HL-60/S4 treated with phorbol 12-myristate 13-acetate at 8.2 ng/mL for 4 days and 3 days (cell line): ENCODE results near the gene BOLA1.
"Not testable (repeated sequence)": the region's sequence is repeated elsewhere in the genome, so short reads cannot be mapped to it uniquely, and the experiment has no call there.

Experiments used
- in situ Hi-C: fragments of 300-500 bp; cut with MboI; formaldehyde crosslinking; loops from 2 replicates; pipeline ENCODE4 v1.15.0; 2022; ENCODE audit warnings: low sequenced_read_pairs

BOLA1 gene, protein sequence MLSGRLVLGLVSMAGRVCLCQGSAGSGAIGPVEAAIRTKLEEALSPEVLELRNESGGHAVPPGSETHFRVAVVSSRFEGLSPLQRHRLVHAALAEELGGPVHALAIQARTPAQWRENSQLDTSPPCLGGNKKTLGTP

DNA sequence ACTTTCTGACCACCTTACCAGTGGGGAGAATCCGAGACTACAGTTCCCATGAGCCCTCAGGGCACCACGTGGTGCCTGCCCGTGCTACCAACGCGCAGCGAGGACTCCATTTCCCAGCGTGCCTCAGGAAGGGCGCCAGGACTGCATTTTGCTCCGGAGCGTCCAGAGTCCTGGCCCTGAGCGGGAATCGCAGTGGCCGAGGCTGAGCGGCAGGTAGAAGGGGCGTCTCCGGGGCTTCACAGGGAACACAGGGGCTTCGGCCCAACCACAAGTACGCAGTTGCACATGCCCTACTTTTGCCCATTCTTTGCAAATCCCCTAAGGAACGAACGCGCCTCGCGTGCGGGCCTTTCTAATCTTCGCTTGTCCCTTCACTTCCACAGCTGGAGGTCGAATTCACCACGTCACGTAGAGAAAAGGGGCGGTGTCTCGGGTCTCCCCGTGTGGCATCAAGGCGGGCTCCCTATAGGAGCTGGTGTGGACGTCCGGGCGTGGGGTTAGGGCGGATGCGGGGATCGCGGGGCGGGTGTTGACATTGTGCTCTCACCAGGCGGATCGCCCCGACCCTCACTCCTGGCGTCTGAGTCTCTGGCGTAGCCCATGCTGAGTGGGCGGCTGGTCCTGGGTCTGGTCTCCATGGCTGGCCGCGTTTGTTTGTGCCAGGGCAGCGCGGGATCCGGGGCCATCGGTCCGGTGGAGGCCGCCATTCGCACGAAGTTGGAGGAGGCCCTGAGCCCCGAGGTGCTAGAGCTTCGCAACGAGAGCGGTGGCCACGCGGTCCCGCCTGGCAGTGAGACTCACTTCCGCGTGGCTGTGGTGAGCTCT is at the start of gene BOLA1:
Gene BOLA1 (plus strand): TSS at position 109 of the 825 bp plus-strand sequence. CDS start 492 bp downstream, at position 601.
- in situ Hi-C loops = no loop called here

DNA sequence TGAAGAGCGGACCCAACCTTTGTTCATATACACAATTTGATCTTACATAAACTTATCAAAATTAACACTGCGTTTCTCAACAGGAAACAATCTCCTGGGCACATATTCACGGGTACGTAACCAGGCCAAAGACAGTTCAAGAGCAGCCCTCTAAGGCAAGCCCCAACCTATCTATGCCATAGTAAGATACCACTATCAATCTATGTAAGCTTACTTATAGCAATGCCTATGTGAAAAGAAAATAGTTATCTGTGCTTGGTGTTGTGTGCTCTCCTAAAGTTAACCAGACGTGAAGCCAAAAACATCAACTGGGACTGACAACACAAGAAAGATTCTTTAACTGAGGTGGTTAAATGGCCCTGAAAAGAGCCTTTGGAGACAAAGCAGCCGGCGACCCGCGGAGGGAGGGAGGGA is 49.4 kb upstream of the BOLA1 start:
- in situ Hi-C loops = no loop called here

DNA sequence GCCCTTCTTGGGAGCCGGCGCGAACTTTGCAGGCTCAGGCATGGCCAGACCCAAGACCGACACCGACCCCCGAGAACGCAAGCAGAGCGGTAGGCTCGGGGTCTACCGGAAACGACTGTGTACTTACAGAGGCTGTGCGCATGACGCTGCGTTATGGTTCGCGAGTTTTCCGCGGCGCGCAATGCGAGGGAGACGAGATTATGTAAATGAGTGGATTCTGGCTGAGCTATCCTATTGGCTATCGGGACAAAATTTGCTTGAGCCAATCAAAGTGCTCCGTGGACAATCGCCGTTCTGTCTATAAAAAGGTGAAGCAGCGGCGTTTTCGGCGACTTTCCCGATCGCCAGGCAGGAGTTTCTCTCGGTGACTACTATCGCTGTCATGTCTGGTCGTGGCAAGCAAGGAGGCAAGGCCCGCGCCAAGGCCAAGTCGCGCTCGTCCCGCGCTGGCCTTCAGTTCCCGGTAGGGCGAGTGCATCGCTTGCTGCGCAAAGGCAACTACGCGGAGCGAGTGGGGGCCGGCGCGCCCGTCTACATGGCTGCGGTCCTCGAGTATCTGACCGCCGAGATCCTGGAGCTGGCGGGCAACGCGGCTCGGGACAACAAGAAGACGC is 48.5 kb upstream of the BOLA1 start:
- in situ Hi-C loops = not testable (repeated sequence)

DNA sequence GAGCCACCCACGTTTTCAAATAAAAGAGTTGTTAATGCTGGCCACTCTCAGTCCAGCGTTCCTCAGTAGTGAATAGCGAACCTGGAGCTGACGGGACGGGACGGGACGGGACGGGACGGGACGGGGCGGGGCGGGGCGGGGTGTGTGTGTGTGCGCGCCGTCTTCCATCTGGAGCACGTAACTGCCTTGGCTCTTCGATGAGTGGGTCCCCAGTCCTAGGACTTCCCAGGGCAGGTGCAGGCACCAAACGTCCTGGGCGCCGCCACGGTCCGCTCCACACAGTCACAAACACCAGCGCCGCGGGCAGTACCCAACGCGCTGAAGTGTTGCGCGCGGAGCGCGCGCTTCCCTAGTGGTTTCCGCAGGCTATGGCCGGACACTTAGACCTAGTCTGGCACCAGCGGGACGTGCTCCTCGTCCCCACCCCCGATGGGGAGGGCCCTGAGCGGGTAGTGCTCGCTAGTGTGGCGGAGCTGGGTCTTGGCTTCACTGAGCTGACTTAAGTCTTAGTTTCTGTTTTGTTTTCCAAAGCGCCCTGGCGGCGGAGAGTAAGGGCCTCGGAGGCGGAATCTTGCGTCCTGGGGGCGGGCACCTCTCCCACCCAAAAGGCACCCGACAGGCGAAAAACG is 47.7 kb upstream of the BOLA1 start:
- in situ Hi-C loops = not testable (repeated sequence)

DNA sequence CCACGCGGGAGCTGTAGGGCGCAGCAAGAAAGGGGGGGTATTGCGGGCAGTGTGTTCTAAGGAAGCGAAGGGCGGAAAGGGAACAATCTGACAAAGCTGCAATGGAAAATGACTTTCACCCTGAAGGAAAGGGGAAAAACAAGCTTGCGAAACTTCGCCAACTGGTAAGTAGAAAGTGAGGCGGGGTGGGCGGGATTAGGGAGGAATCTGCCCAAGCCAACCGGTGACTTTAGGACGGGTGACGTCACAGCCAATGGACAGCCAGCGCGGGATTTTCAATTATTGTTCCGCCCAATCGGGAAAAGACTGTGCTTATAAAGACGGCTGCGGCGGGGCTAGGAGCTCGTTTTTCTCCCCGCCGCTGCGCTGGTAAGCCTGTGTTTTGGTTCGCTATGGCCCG is 47.1 kb upstream of the BOLA1 start:
- in situ Hi-C loops = not testable (repeated sequence)

DNA sequence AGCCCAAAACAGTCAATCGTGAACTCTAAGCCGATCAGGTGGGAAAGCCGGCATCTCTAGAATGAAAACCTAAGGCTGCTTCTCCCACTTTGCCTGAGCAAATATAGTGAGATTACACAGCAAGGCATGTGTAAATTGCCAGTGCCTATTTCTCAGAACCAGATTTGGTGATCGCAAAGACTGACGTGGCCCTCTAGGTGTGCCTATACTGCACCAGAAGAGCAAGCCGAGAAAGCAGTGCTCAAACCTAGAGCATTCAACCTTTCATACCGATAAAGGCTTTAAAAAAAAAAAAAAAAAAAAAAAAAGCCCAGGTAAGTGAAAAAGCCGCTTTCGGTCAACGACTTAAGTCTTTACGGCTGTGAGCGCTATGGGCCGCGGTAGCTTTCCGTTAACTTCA is 39.1 kb upstream of the BOLA1 start:
- in situ Hi-C loops = not testable (repeated sequence)

DNA sequence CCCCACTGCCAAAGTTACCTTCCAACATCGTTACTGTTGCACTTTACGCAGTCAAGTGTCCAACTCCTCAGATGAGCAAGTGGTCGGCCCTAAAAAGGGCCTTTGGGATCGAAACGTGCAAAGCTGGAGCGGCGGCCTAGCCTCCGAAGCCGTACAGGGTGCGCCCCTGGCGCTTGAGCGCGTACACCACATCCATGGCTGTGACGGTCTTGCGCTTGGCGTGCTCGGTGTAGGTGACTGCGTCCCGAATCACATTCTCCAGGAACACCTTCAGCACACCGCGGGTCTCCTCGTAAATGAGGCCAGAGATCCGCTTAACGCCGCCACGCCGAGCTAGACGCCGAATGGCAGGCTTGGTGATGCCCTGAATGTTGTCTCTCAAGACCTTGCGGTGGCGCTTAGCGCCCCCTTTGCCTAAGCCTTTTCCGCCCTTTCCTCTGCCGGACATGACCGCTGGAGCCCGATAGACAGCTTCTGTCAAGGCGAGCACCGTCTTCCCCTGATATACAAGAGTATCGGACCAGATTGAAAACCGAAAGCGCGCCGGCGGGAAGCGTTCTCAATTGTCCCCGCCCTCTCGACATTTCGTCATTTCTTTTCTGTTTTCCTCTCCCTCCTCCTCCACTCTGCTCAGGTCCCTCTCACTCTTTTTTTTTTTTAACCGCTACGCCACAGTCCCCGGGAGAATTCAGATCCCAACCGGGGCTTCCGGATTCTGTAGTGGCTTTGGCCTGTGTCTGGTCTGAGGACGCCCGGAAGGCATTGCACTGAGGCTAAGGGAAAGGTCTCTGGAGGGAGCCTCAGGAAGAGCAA is 38.5 kb upstream of the BOLA1 start:
- in situ Hi-C loops = not testable (repeated sequence)

DNA sequence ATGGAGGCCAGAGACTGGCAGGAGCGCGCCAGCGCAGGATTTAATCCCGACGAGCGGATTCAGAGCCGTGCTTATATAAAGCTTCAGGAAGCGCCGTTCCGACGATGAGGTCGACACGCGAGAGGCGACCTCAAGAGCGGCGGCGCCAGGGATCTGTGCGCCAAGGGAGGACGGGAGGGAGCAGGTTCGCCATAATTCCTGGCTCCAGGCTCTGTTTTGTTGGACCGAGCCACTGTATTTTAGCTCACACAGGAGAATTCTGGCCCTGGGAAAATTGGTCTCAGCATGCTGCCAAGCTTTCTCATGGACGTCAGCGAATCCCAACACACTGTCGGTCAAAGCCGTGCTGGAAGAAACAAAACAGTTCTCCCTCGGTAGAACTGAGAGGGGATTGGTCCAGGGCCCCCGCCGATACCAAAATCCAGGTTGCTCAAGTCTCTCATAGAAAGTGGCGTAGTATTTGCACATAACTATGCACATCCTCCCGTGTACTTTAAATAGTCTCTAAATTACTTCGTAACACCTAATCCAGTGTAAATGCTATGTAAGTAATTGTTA is 37.8 kb upstream of the BOLA1 start:
- in situ Hi-C loops = not testable (repeated sequence)

DNA sequence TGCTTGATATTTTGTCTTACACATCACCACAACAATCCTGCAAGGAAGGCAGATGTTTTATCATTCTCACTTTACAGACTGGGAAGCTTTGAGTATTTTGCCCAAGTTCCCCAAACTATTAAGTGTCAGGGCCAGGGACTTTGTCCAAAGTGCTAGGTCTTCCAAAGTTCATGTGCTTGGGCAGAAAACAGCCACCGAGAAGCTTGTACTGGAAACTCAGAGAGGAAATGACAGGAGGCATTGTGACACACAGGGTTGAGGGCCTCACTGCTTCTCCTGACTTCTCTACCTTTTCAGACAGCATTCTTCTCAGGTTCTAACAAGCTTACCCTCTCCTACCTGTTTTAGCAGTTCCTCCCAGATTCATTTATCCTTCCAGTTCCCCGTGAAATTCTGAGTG is 32.5 kb upstream of the BOLA1 start:
- in situ Hi-C loops = not testable (repeated sequence)

DNA sequence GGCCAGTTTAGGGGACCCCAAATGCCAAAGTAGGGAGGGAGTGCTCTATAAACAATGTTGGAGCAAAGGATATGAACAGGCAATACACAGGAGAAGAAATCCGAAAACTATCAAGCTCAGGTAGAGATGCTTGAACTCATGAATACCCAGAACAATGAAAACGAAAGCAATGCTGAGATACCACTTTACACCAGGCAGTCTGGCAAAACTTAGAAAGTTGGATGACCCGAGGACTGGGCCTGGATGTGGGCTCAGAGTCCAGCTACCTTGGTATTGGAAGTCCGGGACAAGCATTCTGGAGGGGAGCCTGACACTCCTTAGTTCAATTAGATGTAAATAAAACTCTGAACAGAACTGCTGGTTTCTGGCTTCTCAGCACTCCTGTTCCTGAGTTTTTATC is 26.3 kb upstream of the BOLA1 start:
- in situ Hi-C loops = not testable (repeated sequence)

DNA sequence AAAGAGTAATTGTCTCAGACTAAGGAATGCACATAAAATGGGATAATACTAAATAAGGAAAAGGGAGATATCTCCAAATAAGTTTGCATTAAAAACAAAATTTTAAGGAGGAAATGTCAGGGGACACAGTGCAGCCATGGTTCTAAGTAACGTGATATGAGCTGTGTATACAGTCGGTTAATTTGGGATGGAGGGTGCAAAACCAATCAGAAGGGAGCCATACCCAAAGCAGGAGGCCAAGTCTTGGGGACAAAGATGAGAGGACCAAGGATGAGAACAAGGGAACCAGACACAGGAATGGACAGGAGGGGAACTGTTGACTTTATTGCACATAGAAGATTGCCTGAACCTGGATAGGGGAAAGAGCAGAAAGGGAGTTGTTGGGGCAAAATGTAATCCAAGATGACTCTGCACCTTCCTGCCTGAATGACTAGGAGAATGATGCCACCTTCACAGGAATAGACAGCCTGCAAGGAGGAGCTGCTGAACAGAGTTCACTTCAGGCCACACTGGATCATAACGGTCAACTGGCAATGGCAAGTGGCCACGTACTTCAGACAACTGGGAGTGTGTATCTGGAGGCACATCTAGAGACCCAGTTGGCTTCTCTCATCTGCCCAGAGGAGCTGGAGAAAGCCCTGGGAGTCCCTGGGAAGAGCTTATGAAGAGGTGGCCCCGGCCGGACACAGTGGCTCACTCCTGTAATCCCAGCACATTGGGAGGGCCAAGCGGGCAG is 22.0 kb upstream of the BOLA1 start:
- in situ Hi-C loops = no loop called here

DNA sequence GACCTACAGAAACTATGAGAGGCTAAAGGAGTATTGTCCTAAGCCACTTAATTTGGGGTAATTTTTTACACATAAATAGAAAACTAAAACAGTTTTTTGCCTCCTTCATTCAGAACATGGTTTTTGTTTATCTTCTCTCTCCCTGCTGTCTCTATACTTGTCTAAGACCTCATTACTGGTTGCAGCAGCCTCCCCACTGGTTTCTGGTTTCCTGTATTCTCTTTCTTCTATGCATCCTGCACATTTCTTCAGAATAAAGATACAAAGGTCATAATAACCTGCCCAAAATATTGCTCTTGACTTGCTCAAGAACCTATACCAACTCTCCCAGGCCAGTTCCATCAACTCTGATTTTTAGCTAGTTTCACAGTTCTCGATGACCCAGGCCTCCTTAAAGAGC is 19.8 kb upstream of the BOLA1 start:
- in situ Hi-C loops = no loop called here

DNA sequence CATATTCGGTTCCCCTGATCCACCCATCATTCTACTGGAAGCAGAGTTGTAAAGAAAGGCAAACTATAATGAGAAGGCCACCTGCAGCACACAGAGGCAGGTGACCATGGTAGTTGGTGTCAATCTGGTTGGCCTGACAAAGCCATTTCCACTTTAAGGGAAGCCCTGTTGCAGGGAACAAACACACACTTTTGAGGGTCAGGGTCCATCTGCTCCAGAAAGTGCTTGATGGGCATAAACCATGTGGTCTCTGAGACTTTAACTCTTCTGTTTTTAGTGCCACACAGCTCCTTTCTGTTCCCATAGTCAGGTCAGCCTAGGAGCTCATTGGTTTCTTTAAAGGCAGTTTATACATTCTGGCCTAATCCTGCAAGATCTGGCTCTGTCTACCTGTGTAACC is 17.5 kb upstream of the BOLA1 start:
- in situ Hi-C loops = no loop called here

DNA sequence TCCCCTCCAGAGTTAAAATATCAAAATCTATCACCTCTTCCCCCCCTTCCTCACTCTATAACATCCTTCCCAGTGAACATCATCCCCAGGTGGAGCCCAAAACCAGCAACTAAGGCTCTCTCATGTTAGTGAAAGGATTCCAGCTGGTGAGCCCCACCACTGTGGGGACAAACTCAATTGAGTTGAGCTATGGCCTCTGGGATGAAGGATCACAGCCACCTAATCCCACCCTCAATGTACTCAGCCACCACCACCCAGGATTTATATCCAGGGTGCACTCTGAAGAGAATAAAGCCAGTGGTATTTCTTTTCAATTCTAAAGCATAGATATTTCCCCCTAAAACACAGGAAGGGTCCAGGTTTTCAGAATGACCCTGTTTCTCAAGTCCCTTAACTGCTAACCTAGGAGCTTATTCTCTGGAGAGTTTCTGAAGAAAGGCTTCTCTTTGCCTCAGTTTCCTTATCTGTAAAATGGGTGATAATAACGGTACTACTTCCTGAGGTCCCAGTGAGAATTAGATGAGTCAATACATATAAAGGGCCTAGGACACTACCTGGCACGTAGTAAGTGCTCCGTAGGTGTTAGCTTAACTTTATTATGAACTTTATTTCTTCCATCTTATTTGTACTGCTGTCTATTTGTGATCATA is 15.6 kb upstream of the BOLA1 start:
- in situ Hi-C loops = no loop called here

DNA sequence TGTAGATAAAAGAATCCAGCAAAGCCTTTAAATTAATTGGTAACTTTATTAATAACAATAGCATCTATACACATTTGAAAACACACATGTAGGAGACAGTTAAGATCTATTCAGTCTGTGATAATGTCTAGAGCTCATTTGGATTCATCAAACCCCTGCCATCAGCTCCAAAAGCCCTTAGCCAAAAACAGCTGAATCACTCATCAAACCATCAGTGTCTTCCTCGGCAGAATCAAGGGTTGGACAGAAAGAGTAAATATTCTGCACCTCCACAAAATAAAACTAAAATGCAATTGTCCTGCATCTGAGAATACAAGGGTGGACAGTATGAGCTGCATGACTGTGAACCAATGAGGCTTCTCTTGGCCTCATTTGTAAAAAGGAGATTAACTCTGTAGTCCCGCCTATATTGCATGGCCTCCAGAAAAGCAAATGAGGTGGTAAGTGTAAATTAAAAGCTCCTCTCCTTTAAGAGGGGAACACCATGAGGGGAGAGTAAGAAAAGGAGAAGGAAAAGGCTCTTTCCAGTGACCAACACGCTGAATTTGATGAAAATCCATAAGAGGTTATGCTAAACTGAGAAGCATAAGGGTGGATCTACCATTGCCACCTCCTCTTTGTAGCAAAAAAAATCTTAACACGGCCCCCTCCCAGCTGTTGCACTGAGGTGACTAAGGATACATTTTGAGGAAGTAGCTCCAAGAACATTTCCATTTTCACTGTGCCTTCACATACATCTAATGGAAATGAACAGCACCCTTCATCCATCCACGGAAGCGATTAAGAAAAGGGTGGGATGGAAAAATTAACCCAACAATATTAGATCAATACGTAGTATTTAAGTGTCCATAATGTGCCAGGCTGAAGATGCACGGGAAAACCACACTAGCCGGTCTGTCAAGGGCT is 14.7 kb upstream of the BOLA1 start:
- in situ Hi-C loops = no loop called here

DNA sequence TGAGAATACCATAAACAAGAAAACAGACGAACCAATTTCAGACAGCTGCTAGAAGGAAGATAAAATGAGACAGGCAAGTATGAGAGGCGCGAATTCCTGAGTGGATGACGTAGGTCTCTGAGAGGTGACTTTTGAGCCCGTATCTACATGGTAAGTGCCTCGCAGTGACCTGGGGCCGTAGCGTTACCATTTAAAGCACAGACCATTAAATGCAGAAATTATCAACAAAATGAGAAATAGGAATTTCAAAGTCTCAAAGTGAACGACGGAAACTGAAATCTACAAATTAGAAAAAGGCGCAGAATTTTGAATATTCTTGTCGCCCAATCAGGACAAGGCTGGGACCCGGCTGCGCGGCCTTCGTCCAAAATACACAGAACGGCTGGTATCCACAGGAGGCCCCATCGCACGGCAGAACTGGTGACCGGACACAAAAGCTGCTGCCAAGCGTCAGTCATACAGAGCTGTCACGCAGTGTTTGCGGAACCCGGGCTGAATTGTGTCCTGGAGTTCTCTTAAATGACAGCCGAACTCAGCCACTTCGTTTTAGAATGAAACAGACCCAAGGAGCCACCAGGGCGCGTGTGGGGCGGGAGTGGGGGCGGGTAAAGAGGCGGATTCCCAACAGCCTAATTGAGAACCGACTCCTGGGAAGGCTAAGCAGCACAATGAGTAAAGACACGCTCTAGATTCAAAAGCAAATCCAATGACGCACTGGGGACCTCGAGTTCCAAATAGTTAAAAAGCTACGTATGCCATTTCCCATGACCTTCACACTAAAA is 13.8 kb upstream of the BOLA1 start:
- in situ Hi-C loops = no loop called here

DNA sequence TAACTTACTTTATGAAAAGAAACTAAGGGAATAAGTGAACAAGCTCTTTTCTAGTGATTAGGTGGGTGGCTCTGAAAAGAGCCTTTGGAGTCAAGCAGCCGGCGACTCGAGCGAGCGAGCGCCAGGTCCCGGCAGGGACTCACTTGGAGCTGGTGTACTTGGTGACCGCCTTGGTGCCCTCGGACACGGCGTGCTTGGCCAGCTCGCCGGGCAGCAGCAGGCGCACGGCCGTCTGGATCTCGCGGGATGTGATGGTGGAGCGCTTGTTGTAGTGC is 13.3 kb upstream of the BOLA1 start:
- in situ Hi-C loops = not testable (repeated sequence)
